GM23338 (cell line): Measurements from ENCODE around the gene CASP8. TPM values are rescaled to one million over a fixed set of nuclear protein-coding genes. Genes with fewer than 3 reads are reported as not detected.

Experiments used
- ATAC-seq: fragments of 200-7000 bp; cut with Tn5 transposase; 3 replicates; pipeline ENCODE4 v1.9.1; 2020
- DNase-seq: peaks from one replicate; pipeline ENCODE4 v3.0.0-alpha.2; 2015; ENCODE audit warnings: low spot score
- H2AFZ ChIP-seq: fragments of 200-600 bp; sonication (generic); 2 replicates; pipeline ENCODE4 v1.8.0; 2016; ENCODE audit warnings: antibody characterized with exemption, mild to moderate bottlenecking, moderate library complexity
- H3F3A ChIP-seq: fragments of 200-600 bp; sonication (generic); replicated peaks from 2 replicates; pipeline ENCODE4 v1.8.0; 2017; ENCODE audit warnings: antibody characterized with exemption, mixed run types, low read depth
- H3K27ac ChIP-seq: fragments of 200-600 bp; sonication (generic); 2 replicates; pipeline ENCODE4 v1.6.1; 2016; ENCODE audit warnings: low read depth
- H3K27me3 ChIP-seq: fragments of 200-600 bp; sonication (generic); 2 replicates; pipeline ENCODE4 v1.8.0; 2016; ENCODE audit warnings: mild to moderate bottlenecking, mixed run types, moderate library complexity; ENCODE audit not compliant: insufficient read depth
- H3K36me3 ChIP-seq: fragments of 200-600 bp; sonication (generic); 2 replicates; pipeline ENCODE4 v1.8.0; 2016; ENCODE audit warnings: mild to moderate bottlenecking; ENCODE audit not compliant: insufficient read depth
- H3K4me1 ChIP-seq: fragments of 200-600 bp; sonication (generic); 2 replicates; pipeline ENCODE4 v1.8.0; 2016; ENCODE audit warnings: mild to moderate bottlenecking, moderate library complexity; ENCODE audit not compliant: insufficient read depth
- H3K4me2 ChIP-seq: fragments of 200-600 bp; sonication (generic); 2 replicates; pipeline ENCODE4 v1.7.1; 2017; ENCODE audit warnings: mixed run types
- H3K4me3 ChIP-seq: fragments of 200-600 bp; sonication (generic); 2 replicates; pipeline ENCODE4 v1.6.1; 2016; ENCODE audit warnings: mixed run types
- H3K79me2 ChIP-seq: fragments of 200-600 bp; sonication (generic); replicated peaks from 2 replicates; pipeline ENCODE4 v1.8.0; 2017; ENCODE audit warnings: mild to moderate bottlenecking; ENCODE audit not compliant: insufficient read depth
- H3K9me2 ChIP-seq: fragments of 200-600 bp; sonication (generic); 2 replicates; pipeline ENCODE4 v1.8.0; 2017; ENCODE audit not compliant: insufficient read depth
- H4K20me1 ChIP-seq: fragments of 200-600 bp; sonication (generic); replicated peaks from 2 replicates; pipeline ENCODE4 v1.8.0; 2017; ENCODE audit warnings: mild to moderate bottlenecking; ENCODE audit not compliant: insufficient read depth
- H3K27ac Mint-ChIP-seq: 2 replicates; pipeline ENCODE4 v1.8.0; 2020; ENCODE audit warnings: inconsistent platforms, mild to moderate bottlenecking, moderate library complexity, mixed read lengths
- H3K27me3 Mint-ChIP-seq: 3 replicates; pipeline ENCODE4 v1.8.0; 2022; ENCODE audit warnings: low read depth, mild to moderate bottlenecking, moderate library complexity, mixed read lengths, inconsistent platforms; ENCODE audit not compliant: insufficient read depth, poor library complexity
- H3K36me3 Mint-ChIP-seq: 3 replicates; pipeline ENCODE4 v1.8.0; 2021; ENCODE audit warnings: low read depth, mild to moderate bottlenecking, inconsistent platforms, moderate library complexity, mixed read lengths
- H3K4me1 Mint-ChIP-seq: 3 replicates; pipeline ENCODE4 v1.8.0; 2020; ENCODE audit warnings: mild to moderate bottlenecking, inconsistent platforms, mixed read lengths
- H3K4me3 Mint-ChIP-seq: 3 replicates; pipeline ENCODE4 v1.8.0; 2021; ENCODE audit warnings: moderate library complexity, mild to moderate bottlenecking, inconsistent platforms, mixed read lengths
- H3K9me3 Mint-ChIP-seq: 3 replicates; pipeline ENCODE4 v1.8.0; 2020; ENCODE audit warnings: moderate library complexity, mild to moderate bottlenecking, inconsistent platforms, mixed read lengths
- CREB1 ChIP-seq: fragments of 250-450 bp; sonication (Bioruptor Pico); IDR thresholded peaks from 2 replicates; pipeline ENCODE4 v1.5.0; 2020; ENCODE audit warnings: low read depth, mild to moderate bottlenecking, moderate library complexity
- CTCF ChIP-seq, 2 experiments: fragments of 200-600 bp in 1 of 2; sonication (generic) in 1 of 2; conservative IDR thresholded peaks; 2 replicates each; pipeline versions ENCODE4 v1.5.1 to v1.6.1; 2016 to 2017; ENCODE audit warnings: antibody characterized with exemption in 2 of 2, low read depth in 2 of 2, mild to moderate bottlenecking in 2 of 2, moderate library complexity in 1 of 2
- ETS1 ChIP-seq: IDR thresholded peaks from 2 replicates; pipeline ENCODE4 v1.6.1; 2016; ENCODE audit warnings: antibody characterized with exemption
- EZH2phosphoT487 ChIP-seq: fragments of 200-600 bp; sonication (generic); IDR thresholded peaks from one replicate; pipeline ENCODE4 v1.8.1; 2018; ENCODE audit warnings: antibody characterized with exemption; ENCODE audit not compliant: unreplicated experiment
- JUNB ChIP-seq: IDR thresholded peaks from one replicate; pipeline ENCODE4 v1.6.1; 2016; ENCODE audit warnings: antibody characterized with exemption; ENCODE audit not compliant: unreplicated experiment
- NANOG ChIP-seq: IDR thresholded peaks from 2 replicates; pipeline ENCODE4 v1.6.1; 2016; ENCODE audit warnings: antibody characterized with exemption, borderline replicate concordance
- POLR2AphosphoS5 ChIP-seq: IDR thresholded peaks from 2 replicates; pipeline ENCODE4 v1.6.1; 2016; ENCODE audit warnings: antibody characterized with exemption, low read depth
- REST ChIP-seq: IDR thresholded peaks from one replicate; pipeline ENCODE4 v1.6.1; 2018; ENCODE audit warnings: antibody characterized with exemption; ENCODE audit not compliant: unreplicated experiment
- STAT1 ChIP-seq: IDR thresholded peaks from one replicate; pipeline ENCODE4 v1.6.1; 2016; ENCODE audit warnings: antibody characterized with exemption; ENCODE audit not compliant: unreplicated experiment
- ZNF114 ChIP-seq: fragments of 250-450 bp; sonication (Bioruptor Pico); IDR thresholded peaks from 2 replicates; pipeline ENCODE4 v1.5.0; 2020; ENCODE audit warnings: mild to moderate bottlenecking, moderate library complexity
- ZNF331 ChIP-seq: fragments of 250-450 bp; sonication (Bioruptor Pico); IDR thresholded peaks from 2 replicates; pipeline ENCODE4 v1.5.0; 2020; ENCODE audit warnings: low read depth, mild to moderate bottlenecking, moderate library complexity
- polyA plus RNA-seq: library from polyadenylated mRNA; unstranded; fragments of >200 nt; fragmentation: Nextera tagmentation; extraction: Ambion mirVana; gene quantifications from 2 replicates; pipeline ENCODE4 v1.2.1, GENCODE V29; 2016
- total RNA-seq: library from RNA; depleted of rRNA; stranded (reverse); fragments of >200 nt; shearing (Covaris generic); gene quantifications from 2 replicates; pipeline ENCODE4 v1.2.3, GENCODE V29; 2014

CASP8 gene
- total and polyA plus RNA-seq, 2 experiments from 2014 or later, result 2.3 to 3.6 TPM

- TF ChIP-seq REST (no peak), CTCF (conservative IDR thresholded peaks at IDR 0.05; ENCODE audit: low read depth in 2 of 2) (no peak), ZNF114 (CRISPR knock-in tag) (no peak), POLR2AphosphoS5 (no peak), JUNB (no peak), STAT1 (no peak), CREB1 (CRISPR knock-in tag) (no peak), EZH2phosphoT487 (no peak)
Observed at GRCh38 chr2:201322772-201323171, 62.4 kb downstream of the CASP8 start (continued).

- no peaks in the 10 kb centered on the region for H3F3A ChIP-seq
- no peaks in the 10 kb centered on the region for H3K79me2 ChIP-seq
- no peaks in the 10 kb centered on the region for H3K36me3 ChIP-seq
- no peak overlapping the region for H3K4me3 ChIP-seq
- Mint-ChIP-seq H3K9me3 (peaks cover 8% of the 10 kb centered on the region; the same call in 2 of the 3 replicates), H3K4me3 (no peak overlapping the region), H3K27ac (no peak overlapping the region), H3K36me3 (peaks cover 3% of the 10 kb centered on the region; the same call in 1 of the 3 replicates), H3K27me3 (no peaks in the 10 kb centered on the region), H3K4me1 (no peaks in the 10 kb centered on the region)
- H3K4me2 ChIP-seq, result no peak overlapping the region
- H4K20me1 ChIP-seq, result no peaks in the 10 kb centered on the region
- H3K4me1 ChIP-seq, result no peaks in the 10 kb centered on the region
- no peaks in the 10 kb centered on the region for H3K9me2 ChIP-seq
- ATAC-seq (no peak), DNase-seq (no peak)
- H2AFZ ChIP-seq, result no peak overlapping the region
- no peak overlapping the region for H3K27ac ChIP-seq
- H3K27me3 ChIP-seq, result no peaks in the 10 kb centered on the region
- TF ChIP-seq ETS1 (no peak), NANOG (no peak), ZNF114 (CRISPR knock-in tag) (no peak), EZH2phosphoT487 (no peak), CTCF (conservative IDR thresholded peaks at IDR 0.05; ENCODE audit: low read depth in 2 of 2) (no peak), REST (no peak), ZNF331 (CRISPR knock-in tag) (no peak), STAT1 (no peak)
Observed at GRCh38 chr2:201327678-201328077, 67.3 kb downstream of the CASP8 start.
